ENCODE results near the gene PIGH.

PIGH gene

DNA sequence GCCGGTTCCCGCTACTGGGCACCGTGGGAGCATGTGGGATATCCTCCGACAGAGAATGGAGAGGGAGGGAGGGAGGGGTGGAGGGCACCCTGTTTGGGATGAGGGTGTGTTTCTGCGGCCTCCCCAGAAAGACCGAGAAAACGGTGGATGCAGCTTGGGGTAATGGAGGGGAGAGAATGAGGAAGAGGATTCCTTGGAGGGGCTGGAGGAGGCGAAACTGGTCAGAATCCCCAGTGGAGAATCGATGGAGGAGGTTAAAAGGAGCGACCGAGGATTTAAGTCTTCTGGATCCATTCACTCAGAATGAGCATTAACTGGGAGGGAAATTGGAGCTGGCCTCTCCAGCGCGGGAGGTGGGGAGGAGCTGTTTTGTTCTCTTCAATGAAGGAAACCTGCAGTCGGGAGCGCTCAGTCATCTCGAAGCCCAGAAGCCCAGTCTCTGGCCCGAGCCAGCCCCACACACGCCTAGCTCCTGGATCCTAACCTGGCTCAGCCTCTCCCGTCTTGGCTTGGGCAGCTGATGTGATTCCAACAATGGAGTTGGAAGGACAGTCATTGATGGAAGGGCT lies 20.2 kb upstream of the PIGH start:
- Histone ChIP-seq H3K4ac (ENCODE audit: low read length) (no peak overlapping the region), H4K8ac (ENCODE audit: low read depth, low read length) (no peak overlapping the region), H3K27me3 (ENCODE audit: control insufficient read depth in 3 of 3, insufficient read depth in 3 of 3, low read depth in 1 of 3, low read length in 3 of 3) (no peaks in the 10 kb centered on the region), H2AK5ac (ENCODE audit: low read depth, low read length) (no peak overlapping the region), H3K4me2 (ENCODE audit: insufficient read depth, low read length, poor library complexity, severe bottlenecking) (peak overlapping the region; percentile 80), H3K9me3 (replicated peaks in 1 of 2; ENCODE audit: control insufficient read depth in 2 of 2, insufficient read depth in 1 of 2, low read depth in 1 of 2, low read length in 2 of 2) (no peaks in the 10 kb centered on the region), H3K18ac (ENCODE audit: low read length) (peak overlapping the region; percentile 98), H2BK12ac (ENCODE audit: low read length) (no peak overlapping the region), H3K23ac (ENCODE audit: low read depth, low read length, poor library complexity) (no peak overlapping the region), H3K27ac (replicated peaks; ENCODE audit: low read length) (peak overlapping the region; percentile 29), H3K79me1 (ENCODE audit: low read depth, low read length) (no peaks in the 10 kb centered on the region), H2BK15ac (ENCODE audit: low read length) (no peak overlapping the region), H3K4me1 (ENCODE audit: control insufficient read depth in 2 of 2, insufficient read depth in 1 of 2, low read depth in 1 of 2, low read length in 2 of 2) (peaks cover 7% of the 10 kb centered on the region in 2 donors), H3K4me3 (ENCODE audit: low read length in 2 of 2) (peak overlapping the region; percentile 80 to 95), H2BK5ac (ENCODE audit: low read length) (no peak overlapping the region), H2AFZ (ENCODE audit: low read length) (peak overlapping the region; percentile 99), H4K91ac (ENCODE audit: low read depth, low read length, poor library complexity) (no peak overlapping the region), H3K36me3 (replicated peaks in 1 of 2; ENCODE audit: control insufficient read depth in 2 of 2, insufficient read depth in 2 of 2, low read length in 2 of 2) (peaks cover 0 to 3% of the 10 kb centered on the region in 2 donors), H3K9ac (ENCODE audit: low read depth, low read length, poor library complexity) (no peak overlapping the region), H2BK120ac (ENCODE audit: low read depth, low read length) (no peak overlapping the region), H3K14ac (ENCODE audit: low read length) (peak overlapping the region; percentile 73)
- peak; percentile 47 for DNase-seq (ENCODE audit: low spot score)
- WGBS, 2 donors (ENCODE audit: extremely low coverage in 2 of 2, insufficient read length in 2 of 2, insufficient replicate concordance in 1 of 2), result no CpG with 5 or more reads among the region's 19 CpGs

DNA sequence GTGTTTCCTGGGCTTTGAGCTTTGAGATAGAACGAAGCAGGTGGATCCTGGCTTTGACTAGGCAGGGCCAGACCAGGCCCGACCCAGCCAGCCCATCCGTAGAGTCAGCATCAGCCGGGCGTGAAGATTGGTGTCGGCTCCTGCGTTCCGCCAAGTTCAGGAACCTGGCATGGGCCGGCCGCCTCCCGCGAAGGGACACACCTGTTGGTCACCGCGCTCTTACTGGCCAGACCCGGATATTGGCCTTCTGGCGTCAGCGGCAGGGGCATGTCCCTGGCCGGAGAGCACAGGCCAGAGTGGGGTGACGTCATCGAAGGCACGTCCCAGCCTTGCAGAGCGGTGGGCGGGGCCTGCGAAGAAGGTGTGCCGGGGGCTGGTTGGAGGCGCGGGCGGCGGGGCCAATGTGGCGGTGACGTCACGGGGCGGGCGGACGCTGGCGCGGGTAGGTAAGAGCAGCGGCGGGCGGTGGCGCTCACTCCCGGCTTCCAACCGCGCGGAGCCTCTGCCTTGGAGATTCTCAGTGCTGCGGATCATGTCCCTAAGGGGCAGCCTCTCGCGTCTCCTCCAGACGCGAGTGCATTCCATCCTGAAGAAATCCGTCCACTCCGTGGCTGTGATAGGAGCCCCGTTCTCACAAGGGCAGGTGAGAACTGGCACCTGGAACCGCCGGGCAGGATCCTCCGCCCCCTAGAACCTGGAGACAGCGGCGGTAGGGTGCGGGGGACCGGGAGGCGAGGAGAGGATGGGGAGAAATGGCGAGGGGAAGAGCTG lies 19.6 kb upstream of the PIGH start, which contains the start of gene ARG2:
Gene ARG2 (plus strand): TSS at position 475 of the 771 bp plus-strand sequence. CDS start 58 bp downstream, at position 533.
- Histone ChIP-seq H2BK15ac (ENCODE audit: low read length) (no peak within 1 kb of the TSS), H3K4ac (ENCODE audit: low read length) (no peak within 1 kb of the TSS), H3K27ac (replicated peaks; ENCODE audit: low read length) (peak within 1 kb of the TSS; percentile 29), H2BK5ac (ENCODE audit: low read length) (no peak within 1 kb of the TSS), H4K91ac (ENCODE audit: low read depth, low read length, poor library complexity) (no peak within 1 kb of the TSS), H3K36me3 (replicated peaks in 1 of 2; ENCODE audit: control insufficient read depth in 2 of 2, insufficient read depth in 2 of 2, low read length in 2 of 2) (peaks cover 0 to 3% of the 10 kb centered on the region in 2 donors), H3K18ac (ENCODE audit: low read length) (peak within 1 kb of the TSS; percentile 98), H3K23ac (ENCODE audit: low read depth, low read length, poor library complexity) (peak within 1 kb of the TSS; percentile 44), H2AK5ac (ENCODE audit: low read depth, low read length) (no peak within 1 kb of the TSS), H3K4me1 (ENCODE audit: control insufficient read depth in 2 of 2, insufficient read depth in 1 of 2, low read depth in 1 of 2, low read length in 2 of 2) (peaks cover 7% of the 10 kb centered on the region in 2 donors), H3K4me2 (ENCODE audit: insufficient read depth, low read length, poor library complexity, severe bottlenecking) (peak within 1 kb of the TSS; percentile 82), H2AFZ (ENCODE audit: low read length) (peak within 1 kb of the TSS; percentile 99), H3K14ac (ENCODE audit: low read length) (peak within 1 kb of the TSS; percentile 73), H3K79me1 (ENCODE audit: low read depth, low read length) (no peaks in the 10 kb centered on the region), H4K8ac (ENCODE audit: low read depth, low read length) (no peak within 1 kb of the TSS), H2BK12ac (ENCODE audit: low read length) (no peak within 1 kb of the TSS), H3K4me3 (ENCODE audit: low read length in 2 of 2) (peak within 1 kb of the TSS; percentile 80 to 95), H2BK120ac (ENCODE audit: low read depth, low read length) (no peak within 1 kb of the TSS), H3K9ac (ENCODE audit: low read depth, low read length, poor library complexity) (peak within 1 kb of the TSS; percentile 92), H3K9me3 (replicated peaks in 1 of 2; ENCODE audit: control insufficient read depth in 2 of 2, insufficient read depth in 1 of 2, low read depth in 1 of 2, low read length in 2 of 2) (no peaks in the 10 kb centered on the region), H3K27me3 (ENCODE audit: control insufficient read depth in 3 of 3, insufficient read depth in 3 of 3, low read depth in 1 of 3, low read length in 3 of 3) (peaks cover 0 to 3% (median 0%) of the 10 kb centered on the region in 3 experiments)
- WGBS, 2 donors (ENCODE audit: extremely low coverage in 2 of 2, insufficient read length in 2 of 2, insufficient replicate concordance in 1 of 2), result no CpG with 5 or more reads among the region's 62 CpGs
- DNase-seq (ENCODE audit: low spot score), result peak; percentile 92

DNA sequence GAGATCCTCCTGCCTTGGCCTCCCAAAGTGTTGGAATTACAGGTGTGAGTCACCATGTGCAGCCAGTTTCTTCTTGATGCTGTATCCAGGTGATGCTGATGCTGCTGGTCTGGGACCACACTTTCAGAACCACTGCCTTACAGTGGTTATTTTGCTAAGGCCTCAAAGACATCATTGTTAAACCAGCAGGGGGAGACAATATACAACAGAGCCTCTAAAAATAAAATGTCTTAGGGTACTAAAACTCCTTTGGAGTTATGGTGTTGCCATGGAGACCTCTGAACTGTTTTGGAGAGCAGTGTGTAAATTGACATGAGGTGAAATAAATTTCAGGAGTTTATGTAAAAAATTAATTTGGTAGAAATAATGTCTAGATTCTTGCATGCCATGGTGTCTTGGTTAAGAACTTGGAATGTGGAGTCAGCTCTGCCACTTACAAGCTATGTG lies 18.6 kb upstream of the PIGH start:
- no peak overlapping the region for H3K4me2 ChIP-seq (ENCODE audit: insufficient read depth, low read length, poor library complexity, severe bottlenecking)
- H2AFZ ChIP-seq (ENCODE audit: low read length), result no peak overlapping the region
- no peak overlapping the region for H2BK15ac ChIP-seq (ENCODE audit: low read length)
- H2AK5ac ChIP-seq (ENCODE audit: low read depth, low read length), result peak overlapping the region; percentile 32
- H3K79me1 ChIP-seq (ENCODE audit: low read depth, low read length), result no peaks in the 10 kb centered on the region
- no peak overlapping the region for H3K23ac ChIP-seq (ENCODE audit: low read depth, low read length, poor library complexity)
- no peak overlapping the region for H3K4me3 ChIP-seq (ENCODE audit: low read length in 2 of 2)
- no peaks in the 10 kb centered on the region for H3K9me3 ChIP-seq (replicated peaks in 1 of 2; ENCODE audit: control insufficient read depth in 2 of 2, insufficient read depth in 1 of 2, low read depth in 1 of 2, low read length in 2 of 2)
- no peak overlapping the region for H3K9ac ChIP-seq (ENCODE audit: low read depth, low read length, poor library complexity)
- H3K36me3 ChIP-seq (replicated peaks in 1 of 2; ENCODE audit: control insufficient read depth in 2 of 2, insufficient read depth in 2 of 2, low read length in 2 of 2), result no peaks in the 10 kb centered on the region
- DNase-seq (ENCODE audit: low spot score), result peak; percentile 31
- no peak overlapping the region for H2BK5ac ChIP-seq (ENCODE audit: low read length)
- H3K27me3 ChIP-seq (ENCODE audit: control insufficient read depth in 3 of 3, insufficient read depth in 3 of 3, low read depth in 1 of 3, low read length in 3 of 3), result peaks cover 0 to 9% (median 0%) of the 10 kb centered on the region in 3 experiments
- H2BK120ac ChIP-seq (ENCODE audit: low read depth, low read length), result no peak overlapping the region
- no peak overlapping the region for H3K18ac ChIP-seq (ENCODE audit: low read length)
- peaks cover 7% of the 10 kb centered on the region in 2 donors for H3K4me1 ChIP-seq (ENCODE audit: control insufficient read depth in 2 of 2, insufficient read depth in 1 of 2, low read depth in 1 of 2, low read length in 2 of 2)
- H3K14ac ChIP-seq (ENCODE audit: low read length), result no peak overlapping the region
- no peak overlapping the region for H3K4ac ChIP-seq (ENCODE audit: low read length)
- H4K8ac ChIP-seq (ENCODE audit: low read depth, low read length), result no peak overlapping the region
- no peak overlapping the region for H2BK12ac ChIP-seq (ENCODE audit: low read length)
- H3K27ac ChIP-seq (replicated peaks; ENCODE audit: low read length), result no peak overlapping the region
- H4K91ac ChIP-seq (ENCODE audit: low read depth, low read length, poor library complexity), result no peak overlapping the region

DNA sequence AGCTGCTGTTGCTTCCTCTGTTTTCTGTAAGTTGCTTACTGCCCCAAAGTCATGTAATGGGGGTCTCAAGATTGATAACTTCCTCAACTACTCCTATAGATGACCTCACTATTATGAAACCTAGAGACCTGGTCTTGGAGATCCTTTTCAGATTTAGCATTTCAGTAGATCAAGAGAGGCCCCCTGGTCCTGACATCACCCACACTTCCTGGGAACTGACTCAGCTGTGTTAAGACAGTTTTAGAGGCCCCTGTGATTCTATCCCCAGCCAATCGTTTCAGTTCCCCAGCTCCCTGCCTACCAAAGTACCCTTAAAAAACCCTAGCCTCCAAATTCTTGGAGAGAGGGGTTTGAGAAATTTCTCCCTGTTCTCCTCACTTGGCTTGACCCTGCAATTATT lies 10.4 kb upstream of the PIGH start:
- Histone ChIP-seq H3K4me3 (ENCODE audit: low read length in 2 of 2) (no peak overlapping the region), H3K36me3 (replicated peaks in 1 of 2; ENCODE audit: control insufficient read depth in 2 of 2, insufficient read depth in 2 of 2, low read length in 2 of 2) (no peaks in the 10 kb centered on the region), H2BK15ac (ENCODE audit: low read length) (no peak overlapping the region), H2AFZ (ENCODE audit: low read length) (no peak overlapping the region), H3K4me2 (ENCODE audit: insufficient read depth, low read length, poor library complexity, severe bottlenecking) (no peak overlapping the region), H3K9ac (ENCODE audit: low read depth, low read length, poor library complexity) (no peak overlapping the region), H3K18ac (ENCODE audit: low read length) (no peak overlapping the region), H2BK120ac (ENCODE audit: low read depth, low read length) (no peak overlapping the region), H2BK5ac (ENCODE audit: low read length) (no peak overlapping the region), H3K27me3 (ENCODE audit: control insufficient read depth in 3 of 3, insufficient read depth in 3 of 3, low read depth in 1 of 3, low read length in 3 of 3) (peaks cover 0 to 9% (median 0%) of the 10 kb centered on the region in 3 experiments), H4K8ac (ENCODE audit: low read depth, low read length) (no peak overlapping the region), H4K91ac (ENCODE audit: low read depth, low read length, poor library complexity) (no peak overlapping the region), H2AK5ac (ENCODE audit: low read depth, low read length) (no peak overlapping the region), H2BK12ac (ENCODE audit: low read length) (no peak overlapping the region), H3K79me1 (ENCODE audit: low read depth, low read length) (no peaks in the 10 kb centered on the region), H3K14ac (ENCODE audit: low read length) (no peak overlapping the region), H3K23ac (ENCODE audit: low read depth, low read length, poor library complexity) (no peak overlapping the region), H3K9me3 (replicated peaks in 1 of 2; ENCODE audit: control insufficient read depth in 2 of 2, insufficient read depth in 1 of 2, low read depth in 1 of 2, low read length in 2 of 2) (no peaks in the 10 kb centered on the region), H3K4me1 (ENCODE audit: control insufficient read depth in 2 of 2, insufficient read depth in 1 of 2, low read depth in 1 of 2, low read length in 2 of 2) (peaks cover 0 to 7% of the 10 kb centered on the region in 2 donors), H3K4ac (ENCODE audit: low read length) (no peak overlapping the region), H3K27ac (replicated peaks; ENCODE audit: low read length) (no peak overlapping the region)
- DNase-seq (ENCODE audit: low spot score), result no peak
- WGBS, 2 donors (ENCODE audit: extremely low coverage in 2 of 2, insufficient read length in 2 of 2, insufficient replicate concordance in 1 of 2), result no CpG with 5 or more reads among the region's 1 CpG
